ENCODE measurements around the gene CFAP57. TPM values are rescaled to one million over a fixed set of nuclear protein-coding genes. Genes with fewer than 3 reads are reported as not detected.

The CFAP57 gene
- total RNA-seq, 1 donor from 2014 or later: not detected

DNA sequence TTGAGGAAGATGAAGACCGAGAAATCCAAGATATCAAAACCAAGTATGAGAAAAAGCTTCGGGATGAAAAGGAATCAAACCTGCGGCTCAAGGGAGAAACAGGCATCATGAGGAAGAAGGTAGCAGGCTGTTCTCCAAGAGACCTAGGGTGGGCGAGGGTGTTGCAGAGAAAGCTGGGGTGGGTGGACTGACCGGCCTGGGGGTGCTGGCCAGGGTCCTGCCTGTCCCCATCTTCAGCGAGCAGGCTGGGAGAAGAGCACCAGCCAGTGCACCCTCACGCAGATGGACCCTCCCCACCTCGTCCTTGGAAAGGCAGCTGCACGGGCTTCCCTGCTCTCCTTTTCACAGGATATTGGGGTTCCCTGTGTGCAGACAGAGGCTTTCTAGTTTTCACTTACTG, 50.7 kb downstream of the CFAP57 start:
- intact Hi-C loops (cut with micrococcal nuclease): no loop called here

DNA sequence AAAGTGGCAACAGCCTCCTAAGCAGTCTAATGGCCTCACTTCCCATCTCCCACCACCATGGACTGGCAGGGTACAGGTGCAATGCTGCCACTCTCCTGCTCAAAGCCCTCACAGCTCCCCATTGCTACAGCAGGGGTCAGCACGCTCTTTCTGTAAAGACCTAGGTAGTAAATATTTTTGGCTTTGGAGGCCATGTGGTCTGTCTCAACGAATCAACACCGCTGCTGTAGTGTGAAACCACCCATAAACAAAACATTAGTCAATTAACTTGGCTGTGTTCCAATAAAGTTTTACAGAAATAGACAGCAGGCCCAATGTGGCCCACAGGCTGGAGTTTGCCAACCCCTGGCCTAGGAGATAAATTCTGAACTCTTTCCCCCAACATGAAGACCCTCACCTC, 53.0 kb downstream of the CFAP57 start:
- intact Hi-C loops (cut with micrococcal nuclease): no loop called here

DNA sequence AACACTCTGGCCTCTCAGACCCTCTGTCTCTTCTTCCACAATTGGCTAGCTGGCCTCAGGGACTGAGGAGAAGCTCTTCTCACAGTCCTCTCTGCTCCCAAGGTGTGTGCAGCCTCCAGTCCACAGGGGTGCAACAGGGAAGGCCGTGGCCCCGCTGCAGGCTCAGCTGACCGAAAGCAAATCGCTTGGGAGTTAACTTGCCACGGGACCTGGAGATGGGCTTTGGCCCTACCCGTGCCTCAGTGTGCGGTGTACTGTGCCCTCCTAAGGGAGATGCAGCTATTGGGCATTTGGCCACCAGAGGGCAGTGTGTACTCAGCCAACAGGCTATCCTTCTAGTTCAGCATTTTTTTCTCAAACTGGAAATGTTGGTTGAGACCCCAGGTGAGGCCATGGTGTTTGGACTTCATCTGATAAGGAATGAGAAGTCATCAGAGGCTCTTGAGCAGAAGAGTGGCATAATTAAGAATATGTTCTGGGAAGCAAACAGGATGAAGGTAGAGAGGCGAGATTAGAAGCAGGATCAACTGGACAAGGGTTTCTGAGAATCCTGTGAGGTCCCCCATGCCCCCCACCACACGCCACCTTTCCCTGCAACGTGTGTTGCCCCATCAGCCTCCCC, 55.1 kb downstream of the CFAP57 start:
- intact Hi-C loops (cut with micrococcal nuclease): loop anchor here (1.0 kb wide), 1 partner anchor 187 kb away; no protein-coding TSS in a partner anchor

DNA sequence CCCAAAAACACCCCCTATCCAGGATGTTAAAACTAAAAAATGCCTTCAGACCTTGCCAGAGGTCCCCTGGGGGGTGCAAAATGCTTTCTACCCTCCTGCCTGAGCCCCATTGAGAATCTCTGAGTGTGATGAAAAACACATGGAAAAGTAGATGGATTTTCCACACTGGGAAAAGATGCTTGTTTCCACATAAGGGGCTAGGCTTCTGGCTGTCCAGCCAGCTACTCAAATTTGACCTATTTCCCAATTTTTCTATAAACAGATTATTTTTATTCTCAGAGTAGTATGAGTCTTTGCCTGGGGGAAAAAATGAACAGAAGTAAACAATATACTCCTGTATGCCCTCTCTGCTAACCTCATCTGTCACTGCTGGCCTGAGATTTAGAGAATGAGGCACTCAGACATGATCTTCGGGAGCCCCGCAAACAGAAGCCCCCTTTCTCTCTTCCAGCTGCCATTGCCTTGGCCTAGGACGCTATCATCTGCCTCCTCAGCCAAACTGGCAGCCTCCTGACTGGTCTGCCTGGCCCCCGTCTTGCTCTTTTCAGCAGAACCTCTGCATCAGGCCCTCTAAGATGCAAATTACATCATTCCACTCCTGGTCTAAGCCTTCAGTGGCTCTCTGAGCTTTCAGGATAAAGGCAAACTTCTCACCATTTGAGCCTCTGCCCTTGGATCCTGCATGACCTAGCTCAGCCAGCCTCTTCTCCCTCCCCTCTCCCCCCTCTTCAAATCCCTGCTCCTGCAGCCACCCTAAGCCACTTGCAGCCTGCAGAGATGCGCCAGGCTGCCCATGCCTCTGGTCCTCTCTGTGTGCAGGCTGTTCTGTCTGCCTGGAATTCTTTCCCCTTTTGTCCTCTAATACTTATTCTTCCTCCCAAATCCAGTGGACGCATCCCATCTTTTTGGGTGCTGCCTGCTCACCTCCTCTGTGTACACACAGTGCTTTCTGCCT, 58.0 kb downstream of the CFAP57 start:
- intact Hi-C loops (cut with micrococcal nuclease): no loop called here

DNA sequence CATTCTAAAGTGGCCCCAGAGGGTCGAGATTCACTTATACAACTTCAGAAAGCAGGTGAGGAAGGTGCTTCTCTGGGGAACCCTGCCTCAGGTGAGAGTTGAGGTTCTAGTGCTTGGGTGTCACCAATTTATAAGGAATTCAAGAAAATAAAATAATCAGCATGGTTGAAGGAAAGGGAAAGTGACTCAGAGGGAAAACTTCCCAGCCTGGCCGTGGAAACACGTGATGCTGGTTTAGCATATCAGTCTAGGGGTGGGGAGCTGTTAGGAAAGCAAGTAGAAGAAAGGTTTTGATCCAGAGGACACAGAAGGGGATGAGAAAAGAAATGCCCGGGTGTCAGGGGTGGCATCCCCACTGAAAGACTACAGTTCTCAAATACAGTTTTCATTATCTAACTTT, 59.9 kb downstream of the CFAP57 start:
- intact Hi-C loops (cut with micrococcal nuclease): no loop called here

DNA sequence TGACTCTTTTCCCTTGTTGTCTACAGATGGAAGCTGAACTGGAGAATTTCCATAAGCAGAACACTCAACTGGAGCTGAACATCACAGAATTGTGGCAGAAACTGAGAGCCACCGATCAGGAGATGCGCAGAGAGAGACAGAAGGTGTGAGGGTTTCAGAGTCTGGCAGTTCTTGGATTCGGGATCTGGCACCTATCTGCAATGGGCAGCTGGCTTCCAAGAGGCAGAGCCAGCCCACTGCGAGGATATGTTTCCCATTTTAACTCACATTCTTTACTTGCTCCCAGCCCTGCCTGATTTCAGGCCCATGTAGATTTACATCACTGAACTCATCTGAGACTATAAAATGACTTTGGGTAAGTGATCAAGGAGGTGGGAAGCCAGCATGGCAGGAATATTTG, 60.4 kb downstream of the CFAP57 start:
- intact Hi-C loops (cut with micrococcal nuclease): no loop called here

DNA sequence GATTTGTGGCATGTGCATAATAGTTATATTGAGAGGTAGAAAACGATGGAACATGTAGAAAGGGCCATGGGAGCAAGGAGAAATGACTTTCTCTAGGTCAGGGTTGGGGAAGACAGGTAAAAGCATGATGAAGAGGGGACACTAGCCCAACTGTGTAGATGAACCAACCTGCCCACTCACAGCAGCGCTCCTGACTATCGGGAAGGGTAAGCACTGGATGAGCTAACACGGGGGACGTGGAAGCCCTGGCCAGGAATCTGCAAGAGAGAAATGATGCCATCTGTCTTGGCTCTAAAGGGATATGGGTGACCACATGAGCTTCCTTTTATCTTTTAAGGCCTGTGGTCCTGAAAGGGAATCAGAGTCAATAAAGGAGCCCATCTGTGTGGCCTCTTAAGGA, 61.5 kb downstream of the CFAP57 start:
- intact Hi-C loops (cut with micrococcal nuclease): no loop called here

DNA sequence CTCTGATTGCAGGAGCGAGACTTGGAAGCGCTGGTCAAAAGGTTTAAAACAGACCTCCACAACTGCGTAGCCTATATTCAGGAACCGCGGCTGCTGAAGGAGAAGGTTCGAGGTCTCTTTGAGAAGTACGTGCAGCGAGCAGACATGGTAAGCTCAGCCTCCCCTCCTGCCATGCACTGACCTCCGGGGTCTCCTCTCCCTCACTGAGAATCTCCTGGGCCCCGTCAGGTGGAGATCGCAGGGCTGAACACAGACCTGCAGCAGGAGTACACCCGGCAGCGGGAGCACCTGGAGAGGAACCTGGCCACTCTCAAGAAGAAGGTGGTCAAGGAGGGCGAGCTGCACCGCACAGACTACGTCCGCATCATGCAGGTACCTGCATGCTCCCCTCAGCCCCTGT, 62.1 kb downstream of the CFAP57 start:
- intact Hi-C loops (cut with micrococcal nuclease): no loop called here

DNA sequence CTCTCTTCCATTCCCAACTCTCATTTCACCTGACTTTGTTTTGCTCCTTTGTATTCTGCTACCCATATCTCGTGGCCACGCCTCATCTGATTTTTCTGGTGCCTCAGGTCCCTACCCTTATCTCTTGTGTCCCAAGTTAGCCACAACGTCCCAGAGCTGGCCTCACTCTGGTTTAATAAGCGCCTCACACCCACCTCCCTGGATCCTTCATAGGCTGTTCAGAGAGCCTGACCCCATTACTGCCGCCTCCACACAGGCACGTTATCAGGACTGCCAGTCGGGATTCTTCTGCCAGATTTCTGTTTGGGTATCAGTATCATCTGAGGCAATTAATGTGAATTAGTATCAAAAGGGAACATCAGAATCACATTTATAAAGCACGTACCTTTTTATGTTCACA, 62.9 kb downstream of the CFAP57 start:
- intact Hi-C loops (cut with micrococcal nuclease): no loop called here

DNA sequence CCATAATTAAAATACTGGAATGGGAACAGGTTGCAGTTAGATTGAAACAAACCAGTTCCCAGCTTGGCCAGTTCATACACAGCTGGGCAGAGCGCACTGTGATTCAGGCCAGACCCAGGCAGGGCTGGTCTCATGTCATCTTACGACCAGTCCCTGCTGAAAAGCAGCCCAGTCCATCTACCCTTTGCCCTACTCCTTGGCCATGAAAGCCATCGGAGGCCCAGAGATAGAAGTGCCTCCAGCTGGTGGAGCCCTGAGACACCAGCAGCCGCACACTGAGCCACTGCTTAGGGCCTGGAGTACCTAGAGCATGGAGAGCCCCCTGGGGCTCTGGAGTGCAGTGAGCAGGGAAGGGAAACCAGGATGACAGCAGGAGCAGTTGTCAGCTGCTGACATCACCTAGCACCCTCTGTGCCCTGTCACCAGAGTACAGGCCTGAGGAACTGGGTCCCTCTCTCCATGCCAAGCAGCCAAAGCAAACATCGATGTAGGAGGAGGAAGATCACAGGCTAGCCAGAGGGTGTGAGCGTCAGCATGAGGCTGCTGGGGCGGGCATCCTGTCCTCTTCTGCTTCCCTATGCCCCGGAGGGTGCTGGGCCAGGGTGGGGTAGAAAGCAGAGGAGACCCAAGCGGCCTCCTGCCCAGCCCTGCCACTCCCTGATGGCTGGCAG, 63.5 kb downstream of the CFAP57 start:
- intact Hi-C loops (cut with micrococcal nuclease): no loop called here

DNA sequence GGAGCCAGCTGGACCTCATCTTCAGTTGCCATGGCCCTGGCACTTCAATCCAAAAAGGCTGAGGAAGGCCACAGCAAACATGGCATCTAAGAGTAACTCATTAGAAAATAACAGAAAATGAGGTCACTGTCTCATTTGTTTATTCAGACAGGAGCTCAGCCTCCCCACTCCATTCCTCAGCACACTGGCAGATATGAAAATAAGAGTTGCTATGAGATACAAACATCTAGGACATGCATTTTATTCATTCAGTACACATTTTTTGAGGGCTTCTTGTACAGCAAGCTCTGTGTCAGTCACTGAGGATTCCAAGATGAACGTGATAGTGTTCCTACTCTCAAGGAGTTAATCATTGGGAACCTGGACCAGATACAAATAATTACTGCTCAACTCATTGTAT, 65.0 kb downstream of the CFAP57 start:
- intact Hi-C loops (cut with micrococcal nuclease): no loop called here

DNA sequence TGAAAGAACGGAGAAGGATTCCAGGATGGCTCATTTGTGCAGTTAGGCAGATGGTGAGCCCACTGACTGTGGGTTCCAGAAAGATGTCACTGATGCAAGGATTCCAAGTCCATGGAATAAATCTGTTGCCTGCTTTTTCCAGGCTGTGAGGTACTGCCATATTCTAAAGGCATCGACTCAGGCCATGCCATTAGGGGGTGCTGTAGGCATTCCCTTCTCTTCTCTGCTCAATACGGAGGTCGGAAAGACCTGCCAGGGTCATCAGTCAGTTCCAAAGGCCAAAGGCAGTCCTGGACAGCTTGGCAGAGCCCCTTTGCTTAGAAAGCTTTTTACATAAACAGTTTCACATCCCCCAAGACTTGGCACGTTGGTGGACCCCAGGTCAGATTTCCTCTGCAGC, 66.0 kb downstream of the CFAP57 start:
- intact Hi-C loops (cut with micrococcal nuclease): loop anchor here (1.0 kb wide), 2 partner anchors 120 to 176 kb away; partner anchors contain the start of gene CDC20

DNA sequence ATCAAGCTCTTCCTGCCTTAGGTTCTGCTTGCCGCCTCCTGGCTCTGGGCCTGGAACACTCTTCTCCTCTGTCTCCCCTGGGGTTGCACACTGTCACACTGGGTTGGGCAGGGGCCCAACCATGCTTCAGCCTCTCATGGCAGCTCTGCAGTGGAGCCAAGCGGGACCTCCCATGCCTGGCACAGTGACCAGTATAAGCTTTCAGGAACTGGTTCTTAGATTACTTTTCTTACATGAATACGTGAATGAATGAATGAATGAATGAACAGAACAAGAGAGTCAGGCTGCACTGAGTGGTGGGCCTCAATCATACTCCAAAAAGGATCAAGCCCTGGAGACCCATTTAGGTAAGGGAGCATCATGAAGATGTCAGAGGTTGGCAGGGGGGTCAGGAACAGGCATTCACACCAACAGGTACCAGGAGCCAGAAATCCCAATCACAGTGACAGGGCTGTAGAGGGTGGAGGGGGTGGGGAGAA, 66.9 kb downstream of the CFAP57 start:
- intact Hi-C loops (cut with micrococcal nuclease): loop anchor here (1.0 kb wide), 2 partner anchors 119 to 175 kb away; partner anchors contain the start of gene CDC20

DNA sequence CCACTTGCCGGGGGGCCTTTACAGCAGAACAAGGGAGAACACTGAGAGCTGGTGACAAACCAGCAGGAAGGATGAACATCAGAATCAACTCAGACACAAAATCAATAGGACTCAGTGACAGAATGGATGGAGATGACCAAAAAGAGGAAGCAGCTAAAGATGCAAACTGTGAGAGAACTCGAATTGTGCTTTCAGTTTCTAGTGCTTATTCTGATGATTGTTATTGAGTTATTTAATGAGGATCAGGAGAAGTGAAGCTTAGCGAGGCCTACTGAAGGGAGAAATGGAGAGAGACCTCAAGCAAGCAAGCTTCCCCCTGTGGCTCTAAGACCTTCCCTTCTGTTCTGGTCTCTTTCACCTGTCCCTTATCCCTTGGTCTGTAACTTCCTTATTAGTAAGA, 67.4 kb downstream of the CFAP57 start:
- intact Hi-C loops (cut with micrococcal nuclease): no loop called here

DNA sequence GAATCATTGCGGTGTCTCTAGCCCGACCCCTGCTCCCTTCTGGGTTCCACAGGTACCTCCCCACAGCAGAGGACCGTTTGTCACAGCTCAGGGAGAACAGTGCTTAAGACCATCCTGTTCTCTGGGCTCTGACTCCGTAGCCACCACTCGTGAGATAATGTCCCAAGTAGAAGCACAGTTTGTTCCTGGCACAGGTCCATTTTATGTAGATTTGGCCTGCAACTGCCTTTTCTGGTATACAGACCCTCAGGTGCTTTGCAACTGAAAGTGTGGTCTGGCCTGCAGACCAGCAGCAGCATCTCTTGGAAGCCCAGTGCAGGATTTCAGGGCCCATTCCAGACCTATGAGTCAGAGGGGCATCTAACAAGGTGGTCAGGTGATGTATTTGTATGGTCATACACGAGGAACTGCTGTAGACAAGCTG, 69.3 kb downstream of the CFAP57 start:
- intact Hi-C loops (cut with micrococcal nuclease): no loop called here

DNA sequence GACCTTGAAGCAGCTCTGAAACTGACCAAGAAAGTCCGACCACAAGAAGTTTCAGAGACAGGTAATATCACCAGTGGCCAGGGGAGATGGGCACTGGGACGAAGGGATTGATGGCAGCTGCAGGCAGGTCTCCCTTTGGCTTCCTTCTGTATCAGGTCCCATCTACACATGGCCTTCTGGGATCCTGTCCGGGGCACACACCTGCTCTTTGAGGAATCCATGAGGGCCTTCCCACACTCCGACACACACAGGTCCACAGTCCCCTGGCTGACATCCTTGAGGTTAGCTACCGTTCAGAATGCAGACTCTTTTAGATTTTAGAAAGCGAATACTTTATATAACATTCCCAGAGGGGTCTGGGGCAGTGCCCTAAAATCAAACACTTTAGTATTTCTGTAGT, 71.2 kb downstream of the CFAP57 start:
- intact Hi-C loops (cut with micrococcal nuclease): no loop called here

DNA sequence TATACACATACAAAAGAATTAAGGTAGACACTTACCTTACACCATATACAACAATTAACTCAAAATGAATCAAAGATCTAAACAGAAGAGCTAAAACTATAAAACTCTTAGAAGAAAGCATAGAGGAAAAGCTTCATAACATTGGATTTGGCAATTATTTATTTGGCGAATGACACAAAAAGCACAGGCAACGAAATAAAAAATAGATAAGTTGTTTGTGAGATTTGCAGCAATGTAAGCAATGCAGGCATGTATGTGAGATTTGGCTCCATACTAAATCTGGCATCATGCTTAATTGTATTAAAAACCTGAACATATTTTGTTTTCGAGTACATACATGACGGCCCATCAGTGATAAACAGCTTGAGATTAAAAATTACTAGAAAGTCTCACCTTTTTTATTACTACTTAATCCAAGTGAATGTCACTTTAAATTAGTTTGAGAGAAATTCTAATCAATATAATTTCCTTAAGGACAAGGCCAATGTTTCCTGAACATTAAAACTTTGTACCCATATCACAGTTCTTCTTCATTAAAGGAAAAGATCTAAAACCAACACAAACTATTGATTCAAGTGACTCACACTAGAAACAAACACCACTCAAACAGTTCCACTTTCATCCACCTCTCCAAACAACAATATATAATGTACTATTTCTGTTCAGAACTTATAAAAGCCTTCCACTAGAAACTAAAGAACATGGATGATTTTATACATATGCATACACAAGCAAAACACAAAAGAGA, 74.5 kb downstream of the CFAP57 start:
- intact Hi-C loops (cut with micrococcal nuclease): no loop called here

DNA sequence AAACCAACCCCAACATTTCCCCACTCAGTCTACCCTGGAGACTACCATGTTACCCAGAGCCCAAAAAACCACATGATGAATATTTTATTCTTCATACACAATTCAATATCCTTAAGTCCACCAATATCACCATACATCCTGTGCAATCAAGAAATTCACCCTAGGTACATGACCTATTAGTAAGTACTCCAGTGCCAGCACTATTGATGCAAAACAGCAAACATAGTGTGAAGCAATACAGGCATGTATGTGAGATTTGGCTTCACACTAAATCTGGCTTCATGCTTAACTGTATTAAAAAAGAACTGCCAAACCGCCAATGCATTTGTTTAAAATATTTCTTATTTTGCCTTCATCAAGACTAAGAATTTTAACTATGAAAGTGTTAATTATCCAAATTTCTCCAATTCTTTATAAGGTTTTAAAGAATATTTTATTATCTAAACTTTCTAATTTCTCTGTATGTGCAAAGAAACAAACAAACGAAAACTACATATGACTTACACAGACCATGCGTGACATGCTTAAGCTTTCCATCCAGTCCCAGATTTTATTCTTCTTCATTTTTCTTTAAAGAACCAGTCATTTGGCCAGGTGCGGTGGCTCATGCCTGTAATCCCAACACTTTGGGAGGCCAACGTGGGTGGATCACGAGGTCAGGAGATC, 75.3 kb downstream of the CFAP57 start:
- intact Hi-C loops (cut with micrococcal nuclease): no loop called here

DNA sequence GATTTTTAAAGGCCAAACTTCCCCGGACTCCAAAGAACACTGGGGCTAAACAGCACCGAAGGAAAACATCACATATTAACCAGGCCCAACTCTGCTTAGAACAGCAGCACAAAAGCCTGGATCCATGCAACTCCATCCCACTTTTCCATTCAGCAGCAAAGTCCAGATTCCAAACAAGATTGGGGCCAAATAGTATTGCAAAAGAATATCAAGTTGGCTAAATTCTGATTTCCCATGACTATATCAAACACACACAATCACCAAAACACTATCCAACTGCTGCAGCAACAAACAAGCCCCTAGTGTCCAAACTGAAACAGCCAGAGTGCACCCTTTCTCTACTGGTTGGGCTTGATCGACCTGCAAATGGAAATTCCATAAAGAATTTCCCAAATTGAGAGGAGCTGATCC, 78.2 kb downstream of the CFAP57 start:
- intact Hi-C loops (cut with micrococcal nuclease): no loop called here

DNA sequence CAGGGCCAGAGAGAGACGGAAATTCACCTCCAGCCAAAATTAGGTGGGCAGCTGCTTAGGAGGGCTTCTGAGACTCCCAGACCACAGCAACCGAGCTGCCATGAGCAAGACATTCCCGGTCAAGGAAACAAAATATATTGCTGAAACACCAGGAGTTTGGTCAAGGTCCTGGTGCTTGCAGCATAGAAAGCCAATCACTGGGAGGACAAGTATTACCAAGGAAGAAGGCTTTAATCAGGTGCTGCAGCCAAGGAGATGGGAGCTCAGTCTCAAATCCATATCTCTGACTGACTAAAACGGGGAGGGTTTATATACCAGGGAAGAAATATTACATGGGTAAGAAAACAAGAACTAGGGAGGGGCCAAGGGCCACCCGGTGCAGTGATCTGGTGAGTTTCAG, 78.9 kb downstream of the CFAP57 start:
- intact Hi-C loops (cut with micrococcal nuclease): no loop called here

DNA sequence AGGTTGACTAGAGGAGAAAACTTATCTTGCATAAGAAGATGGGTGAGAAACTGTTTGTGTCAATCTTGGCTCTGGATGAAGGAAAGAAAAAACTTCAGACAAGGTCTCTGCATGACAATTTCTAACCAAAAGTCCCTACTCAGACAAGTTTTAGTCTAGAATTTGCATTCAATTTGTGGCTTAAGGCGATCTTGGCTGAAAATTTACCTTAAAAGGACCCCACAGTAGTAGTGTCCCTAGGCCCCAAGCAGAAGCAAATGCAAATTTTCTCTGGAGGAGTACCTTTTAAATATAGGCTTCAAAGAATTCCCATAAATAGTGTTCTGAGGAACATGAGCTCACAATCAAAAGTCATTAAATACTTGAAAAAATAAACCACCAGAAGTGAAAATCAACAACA, 80.1 kb downstream of the CFAP57 start:
- intact Hi-C loops (cut with micrococcal nuclease): no loop called here

Data from T-helper 2 cell treated with Interferon-gamma antibody and Interleukin-4, amounts not matched to agents 100 ng/mL and 5 ng/mL, for 36 hours (primary cell).